ENCODE measurements around the gene RAB13. TPM values are rescaled to one million over a fixed set of nuclear protein-coding genes. Genes with fewer than 3 reads are reported as not detected.

The RAB13 gene
- total RNA-seq, result 52.6 and 58.5 TPM in 2 replicates

GRCh38 chr1:153985941-153986761 lies at the start of gene RAB13:
RAB13 (minus strand) TSS chr1:153986339; CDS start chr1:153986236, 103 bp downstream.

GRCh38 chr1:153990468-153991150 lies 4.5 kb upstream of the RAB13 start, which contains the start of gene RPS27:
RPS27 (plus strand) TSS chr1:153990762; CDS start chr1:153990797, 35 bp downstream.

GRCh38 chr1:153977250-153978240 lies 8.6 kb downstream of the RAB13 start, which contains the start of gene JTB:
JTB (minus strand) TSS chr1:153977674; CDS start chr1:153977252, 422 bp downstream.

GRCh38 chr1:153967107-153967999 lies 18.8 kb downstream of the RAB13 start, which contains the start of gene CREB3L4:
CREB3L4 (plus strand) TSS chr1:153967902; CDS start chr1:153968526, 624 bp downstream.

GRCh38 chr1:153963030-153963849 lies 22.9 kb downstream of the RAB13 start, which contains the start of gene SLC39A1:
SLC39A1 (minus strand) TSS chr1:153963537; CDS start chr1:153962715, 822 bp downstream.

GRCh38 chr1:153958111-153958960 lies 27.8 kb downstream of the RAB13 start, which contains the start of gene CRTC2:
CRTC2 (minus strand) TSS chr1:153958612; CDS start chr1:153958497, 115 bp downstream.

GRCh38 chr1:153946622-153947241 lies 39.4 kb downstream of the RAB13 start, which contains the start of gene DENND4B:
DENND4B (minus strand) TSS chr1:153946718; CDS start chr1:153944374, 2,344 bp downstream.

Other genes starting within 250 kb of the RAB13 start
- gene SLC27A3, start 210.9 kb downstream of the RAB13 start, total RNA-seq, result 11.4 and 14.7 TPM in 2 replicates
- 3.7 and 5.3 TPM in 2 replicates for gene GATAD2B, start 63.4 kb downstream of the RAB13 start, total RNA-seq
- gene DENND4B, start 39.6 kb downstream of the RAB13 start, total RNA-seq, result 11.0 and 20.4 TPM in 2 replicates
- gene CRTC2, start 27.7 kb downstream of the RAB13 start, total RNA-seq, result 3.6 and 5.8 TPM in 2 replicates
- gene SLC39A1, start 22.8 kb downstream of the RAB13 start, total RNA-seq, result 75.8 and 90.5 TPM in 2 replicates
- gene CREB3L4, start 18.4 kb downstream of the RAB13 start, total RNA-seq, result 5.9 and 6.2 TPM in 2 replicates
- 87.4 and 92.9 TPM in 2 replicates for gene JTB, start 8.7 kb downstream of the RAB13 start, total RNA-seq
- gene RPS27, start 4.4 kb upstream of the RAB13 start, total RNA-seq, result 1,400 and 1,678 TPM in 2 replicates
- 0.09 TPM in 2 replicates for gene NUP210L, start 168.7 kb upstream of the RAB13 start, total RNA-seq
- gene TPM3, start 205.8 kb upstream of the RAB13 start, total RNA-seq, result 812 and 978 TPM in 2 replicates
- not detected in 2 replicates for gene CFAP141, start 220.0 kb upstream of the RAB13 start, total RNA-seq
- gene UBAP2L, start 234.6 kb upstream of the RAB13 start, total RNA-seq, result 57.1 and 63.2 TPM in 2 replicates